ENCODE results near the gene DNAJC6. TPM values are rescaled to one million over a fixed set of nuclear protein-coding genes. Genes with fewer than 3 reads are reported as not detected.

The DNAJC6 gene
- total RNA-seq, 1 donor from 2014 or later: 21.9 TPM

- no peak overlapping the region for H2AFZ ChIP-seq (replicated peaks)
- H3K9me3 ChIP-seq (ENCODE audit: low read depth): no peaks in the 10 kb centered on the region
- no peak overlapping the region for H3K4me3 Mint-ChIP-seq
- H3K4me1 ChIP-seq: no peaks in the 10 kb centered on the region
- TF ChIP-seq EZH2 (IDR thresholded peaks at IDR 0.05) (no peak), CTCF (IDR thresholded peaks at IDR 0.05) (no peak), EZH2phosphoT487 (IDR thresholded peaks at IDR 0.05) (no peak)
- H3K36me3 ChIP-seq: no peaks in the 10 kb centered on the region
- H3K27me3 ChIP-seq: no peaks in the 10 kb centered on the region
- peaks cover 3% of the 10 kb centered on the region for H3K9me3 Mint-ChIP-seq
- H3K9ac ChIP-seq: no peak overlapping the region
- H3K4me2 ChIP-seq: no peak overlapping the region
- H3K27me3 Mint-ChIP-seq (ENCODE audit: insufficient read depth, low read depth): peaks cover 5% of the 10 kb centered on the region
- H3K27ac Mint-ChIP-seq: no peak overlapping the region
- H3K36me3 Mint-ChIP-seq: no peaks in the 10 kb centered on the region
- H3K79me2 ChIP-seq (ENCODE audit: low read depth): no peaks in the 10 kb centered on the region
- H3K4me1 Mint-ChIP-seq: no peaks in the 10 kb centered on the region
- H4K20me1 ChIP-seq (ENCODE audit: low read depth): no peaks in the 10 kb centered on the region
- H3K4me3 ChIP-seq: no peak overlapping the region
- H3K27ac ChIP-seq: no peak overlapping the region
- no peak for DNase-seq (ENCODE audit: low spot score)
- no peaks in the 10 kb centered on the region for H3F3A ChIP-seq (ENCODE audit: low read depth)
Measured at GRCh38 chr1:65371544-65371943, 62.2 kb downstream of the DNAJC6 start.

DNA sequence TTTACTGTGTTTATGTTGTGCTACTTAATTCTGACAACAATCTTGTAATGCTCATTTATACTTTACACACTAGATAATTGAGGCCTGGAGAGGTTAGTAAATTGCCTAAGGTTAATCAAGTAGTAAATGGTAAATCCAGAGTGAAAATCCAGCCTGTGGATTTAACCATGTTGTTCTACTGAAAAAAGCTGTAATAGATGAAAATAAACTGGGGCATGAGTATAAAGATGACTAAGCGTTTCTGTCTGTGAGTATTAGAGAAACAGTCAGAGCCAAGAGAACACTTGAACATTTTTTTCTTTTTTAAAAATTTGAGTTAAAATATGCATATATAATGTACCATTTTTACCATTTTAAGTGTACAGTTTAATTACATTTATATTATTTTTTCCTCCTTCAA, 63.2 kb downstream of the DNAJC6 start:
- no peak overlapping the region for H3K27ac ChIP-seq

DNA sequence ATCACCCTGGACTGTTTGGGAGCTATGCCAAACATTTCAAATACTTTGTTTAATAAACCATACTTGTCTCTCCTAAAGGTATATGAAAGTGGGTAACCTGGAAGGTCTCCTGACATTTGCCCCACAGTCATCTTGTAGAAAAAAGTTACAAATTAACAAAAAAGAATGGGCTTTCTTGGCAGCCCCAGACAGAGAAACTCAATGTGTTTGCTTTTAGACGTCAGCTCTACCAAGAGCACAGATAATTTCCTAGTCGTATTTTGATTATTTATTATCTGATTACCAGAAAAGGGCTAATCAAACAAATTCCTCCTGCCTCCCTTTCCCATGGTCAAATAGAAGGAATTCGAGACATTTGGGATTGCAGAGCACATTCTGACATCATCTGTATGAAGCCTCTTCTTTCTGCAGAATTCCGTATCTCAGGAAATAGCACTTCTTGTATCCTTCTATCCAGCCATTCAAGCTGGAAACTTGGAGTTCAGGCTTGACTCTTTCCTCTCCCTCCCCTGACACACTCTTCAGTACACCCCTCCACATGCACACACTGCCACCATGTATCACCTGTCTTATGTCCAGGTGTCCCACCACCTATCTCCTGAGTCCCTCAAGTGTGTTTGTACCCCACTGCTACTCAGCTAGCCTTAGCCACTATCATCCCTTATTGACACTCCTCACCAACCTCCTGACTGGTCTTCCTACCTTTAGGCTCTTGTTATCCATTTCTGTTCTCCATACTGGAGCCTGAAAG, 68.3 kb downstream of the DNAJC6 start:
- H3K27ac Mint-ChIP-seq: no peak overlapping the region
- H3K9me3 Mint-ChIP-seq: peaks cover 3% of the 10 kb centered on the region

More for the DNA sequence above, 63.2 kb downstream of the DNAJC6 start:
- no peak overlapping the region for H3K4me3 ChIP-seq
- Mint-ChIP-seq H3K4me1 (no peaks in the 10 kb centered on the region), H3K4me3 (no peak overlapping the region), H3K27me3 (ENCODE audit: insufficient read depth, low read depth) (peaks cover 5% of the 10 kb centered on the region), H3K36me3 (no peaks in the 10 kb centered on the region), H3K27ac (no peak overlapping the region), H3K9me3 (peaks cover 3% of the 10 kb centered on the region)
- H2AFZ ChIP-seq (replicated peaks): no peak overlapping the region
- no peak overlapping the region for H3K4me2 ChIP-seq
- no peaks in the 10 kb centered on the region for H3K4me1 ChIP-seq
- no peaks in the 10 kb centered on the region for H3K27me3 ChIP-seq
- no peaks in the 10 kb centered on the region for H3F3A ChIP-seq (ENCODE audit: low read depth)
- no peak for DNase-seq (ENCODE audit: low spot score)
- H4K20me1 ChIP-seq (ENCODE audit: low read depth): no peaks in the 10 kb centered on the region
- no peak overlapping the region for H3K9ac ChIP-seq
- H3K79me2 ChIP-seq (ENCODE audit: low read depth): no peaks in the 10 kb centered on the region
- TF ChIP-seq EZH2 (IDR thresholded peaks at IDR 0.05): no peak
- no peak for TF ChIP-seq EZH2phosphoT487 (IDR thresholded peaks at IDR 0.05)
- no peak for TF ChIP-seq CTCF (IDR thresholded peaks at IDR 0.05)
- H3K36me3 ChIP-seq: no peaks in the 10 kb centered on the region
- H3K9me3 ChIP-seq (ENCODE audit: low read depth): no peaks in the 10 kb centered on the region

More for the DNA sequence above, 68.3 kb downstream of the DNAJC6 start:
- H3K9ac ChIP-seq: no peak overlapping the region
- no peaks in the 10 kb centered on the region for H3K4me1 Mint-ChIP-seq
- no peaks in the 10 kb centered on the region for H3K36me3 Mint-ChIP-seq
- H4K20me1 ChIP-seq (ENCODE audit: low read depth): no peaks in the 10 kb centered on the region
- H3K27me3 ChIP-seq: no peaks in the 10 kb centered on the region
- no peak overlapping the region for H3K4me2 ChIP-seq
- H3K36me3 ChIP-seq: no peaks in the 10 kb centered on the region
- H3K9me3 ChIP-seq (ENCODE audit: low read depth): no peaks in the 10 kb centered on the region
- TF ChIP-seq EZH2 (IDR thresholded peaks at IDR 0.05) (no peak), EZH2phosphoT487 (IDR thresholded peaks at IDR 0.05) (no peak), CTCF (IDR thresholded peaks at IDR 0.05) (no peak)
- H3K4me3 ChIP-seq: no peak overlapping the region
- no peaks in the 10 kb centered on the region for H3K4me1 ChIP-seq
- no peak overlapping the region for H3K27ac ChIP-seq
- no peaks in the 10 kb centered on the region for H3K79me2 ChIP-seq (ENCODE audit: low read depth)
- DNase-seq (ENCODE audit: low spot score): no peak
- H2AFZ ChIP-seq (replicated peaks): no peak overlapping the region
- no peaks in the 10 kb centered on the region for H3F3A ChIP-seq (ENCODE audit: low read depth)
- H3K4me3 Mint-ChIP-seq: no peak overlapping the region
- H3K27me3 Mint-ChIP-seq (ENCODE audit: insufficient read depth, low read depth): peaks cover 2% of the 10 kb centered on the region

All from neural progenitor cell (in vitro differentiated cells).